GM10266 (cell line): ENCODE results near the gene CD74.
A peak's percentile ranks its signal among the peaks of the same experiment; 100 is the strongest.

Experiments used
- DNase-seq: peaks from one replicate; pipeline ENCODE4 v3.0.0; 2012; ENCODE audit errors: extremely low spot score
- CTCF ChIP-seq: IDR thresholded peaks from 2 replicates; pipeline ENCODE4 v1.5.1; 2012; ENCODE audit warnings: mild to moderate bottlenecking, low read depth; ENCODE audit not compliant: control insufficient read depth, insufficient read depth; ENCODE audit errors: missing control alignments

Gene CD74

GRCh38 chr5:150401376-150402228, 11.1 kb downstream of the CD74 start:
- no peak for DNase-seq
- TF ChIP-seq CTCF = no peak

GRCh38 chr5:150401076-150401375, 11.7 kb downstream of the CD74 start:
- TF ChIP-seq CTCF = no peak

GRCh38 chr5:150400316-150401075, 12.2 kb downstream of the CD74 start:
- no peak for DNase-seq
- no peak for TF ChIP-seq CTCF

More at GRCh38 chr5:150401076-150401375, 11.7 kb downstream of the CD74 start:
- no peak for DNase-seq

GRCh38 chr5:150399524-150400211, 13.0 kb downstream of the CD74 start:
- no peak for TF ChIP-seq CTCF
- no peak for DNase-seq

GRCh38 chr5:150398722-150399523, 13.8 kb downstream of the CD74 start:
- peak; percentile 59 for TF ChIP-seq CTCF
- DNase-seq = peak; percentile 73

- DNase-seq = no peak
- TF ChIP-seq CTCF = no peak
Measured at GRCh38 chr5:150397782-150398721, 14.7 kb downstream of the CD74 start.
